ENCODE data around the gene PURB. TPM values are rescaled to one million over a fixed set of nuclear protein-coding genes. Genes with fewer than 3 reads are reported as not detected.

Gene PURB
- total and polyA plus RNA-seq, 10 of the 15 experiments (the other 5 are each of a cell fraction or from before 2014, with no cell fraction given): 0.77 to 18.6 (median 8.9) TPM

GRCh38 chr7:44846816-44847508 lies 38.4 kb downstream of the PURB start:
- WGBS (ENCODE audit: insufficient coverage, insufficient replicate concordance, low lambda C conversion rate, missing lambda C conversion rate): under 1% methylated on average over 12 of the region's 12 CpGs
- POLR2A ChIA-PET: interaction anchor here (0.5 to 5.0 kb wide), 11 partner anchors 11 to 265 kb away, joined by 3 to 36 read pairs (median 6); partner anchors contain the start of genes PPIA, PURB, TMED4 and ZMIZ2
- Histone ChIP-seq H3K4me2 (ENCODE audit: control insufficient read depth, insufficient read depth) (peak overlapping the region; percentile 68), H3K9ac (ENCODE audit: control insufficient read depth, insufficient read depth, low read length) (peak overlapping the region; percentile 92), H3K27me3 (replicated peaks in 1 of 2; ENCODE audit: control insufficient read depth in 2 of 2, insufficient read depth in 2 of 2, low read length in 1 of 2) (no peaks in the 10 kb centered on the region), H3K9me3 (replicated peaks; ENCODE audit: control insufficient read depth, insufficient read depth, low read length) (no peaks in the 10 kb centered on the region), H3K36me3 (ENCODE audit: control insufficient read depth in 2 of 2, insufficient read depth in 2 of 2, low read length in 1 of 2) (no peaks in the 10 kb centered on the region; a peak in 2 of 4 replicates), H3K4me3 (peak overlapping the region; percentile 75), H3K4me1 (ENCODE audit: control insufficient read depth, insufficient read depth, low read length) (peaks cover 8% of the 10 kb centered on the region; the same call in 1 of the 2 replicates), H3K27ac (ENCODE audit: control insufficient read depth, insufficient read depth) (peak overlapping the region; percentile 87), H2AFZ (ENCODE audit: control insufficient read depth, low read depth, low read length) (peak overlapping the region; percentile 86), H4K20me1 (ENCODE audit: control insufficient read depth, insufficient read depth) (no peaks in the 10 kb centered on the region; the same call in 1 of the 2 replicates), H3K79me2 (ENCODE audit: control insufficient read depth, insufficient read depth, low read length) (peaks cover 55% of the 10 kb centered on the region)
- in situ Hi-C loops (cut with MboI) (no loop called here), intact Hi-C loops (cut with micrococcal nuclease; ENCODE audit: unreplicated experiment) (loop anchor here (1.0 to 5.0 kb wide), 4 partner anchors 51 to 265 kb away; partner anchors contain the start of genes PPIA and TBRG4)
- BruUV-seq (replicated peaks): no TSS peak
- DNase-seq (ENCODE audit: low read depth, low spot score) (no peak), FAIRE-seq (no peak), ATAC-seq (peak; percentile 29; the same call in 2 of the 3 replicates)
- CTCF ChIA-PET: interaction anchor here (0.6 to 4.8 kb wide), 24 partner anchors 10 to 289 kb away, joined by 3 to 41 read pairs (median 5); partner anchors contain the start of genes DDX56, OGDH, PPIA and TMED4
- SMC1A ChIA-PET (ENCODE audit: uncharacterized antibody, unreplicated experiment): interaction anchor here (0.6 to 8.0 kb wide), 27 partner anchors 9 to 273 kb away, joined by 3 to 46 read pairs (median 5); partner anchors contain the start of genes DDX56, OGDH, TMED4 and ZMIZ2
- RAD21 ChIA-PET (ENCODE audit: unreplicated experiment): interaction anchor here (0.8 to 4.0 kb wide), 22 partner anchors 8 to 289 kb away, joined by 3 to 46 read pairs (median 6); partner anchors contain the start of genes OGDH, PURB and TMED4
- no peak for TF ChIP-seq CBX3 (IDR thresholded peaks at IDR 0.05; ENCODE audit: borderline replicate concordance, low read depth)
- TF ChIP-seq DPF2 (IDR thresholded peaks at IDR 0.05): no peak
- TF ChIP-seq RAD21 (IDR thresholded peaks at IDR 0.05; ENCODE audit: insufficient read depth, low read depth, low read length): no peak
- TF ChIP-seq SUPT20H (IDR thresholded peaks at IDR 0.05; ENCODE audit: borderline replicate concordance, control insufficient read depth, low read depth, low read length): no peak
- TF ChIP-seq CREM (IDR thresholded peaks at IDR 0.05; ENCODE audit: low read depth): no peak
- TF ChIP-seq RUNX3 (IDR thresholded peaks at IDR 0.05; ENCODE audit: low read length): peak; percentile 97
- TF ChIP-seq RELB (IDR thresholded peaks at IDR 0.05; ENCODE audit: low read depth): no peak
- TF ChIP-seq NFYB (IDR thresholded peaks at IDR 0.05; ENCODE audit: insufficient read depth, low read depth, low read length): no peak
- TF ChIP-seq SKIL (IDR thresholded peaks at IDR 0.05; ENCODE audit: low read depth, poor library complexity, severe bottlenecking): peak; percentile 43
- TF ChIP-seq KDM1A (IDR thresholded peaks at IDR 0.05; ENCODE audit: borderline replicate concordance): no peak
- TF ChIP-seq CBFB (IDR thresholded peaks at IDR 0.05; ENCODE audit: low read depth): peak; percentile 78
- TF ChIP-seq MTA2 (IDR thresholded peaks at IDR 0.05; ENCODE audit: low read depth): 0 out of 2 replicates have a peak, but pooled peaks have one; percentile 20
- TF ChIP-seq IKZF2 (IDR thresholded peaks at IDR 0.05): no peak
- no peak for TF ChIP-seq SREBF2 (IDR thresholded peaks at IDR 0.05; ENCODE audit: low read length)
- no peak for TF ChIP-seq ZBTB11 (CRISPR knock-in tag; IDR thresholded peaks at IDR 0.05)
- TF ChIP-seq IKZF1 (conservative IDR thresholded peaks at IDR 0.05): no peak
- TF ChIP-seq JUND (IDR thresholded peaks at IDR 0.05; ENCODE audit: low read depth, low read length): no peak
